Retinal pigment epithelial cell (primary cell): ENCODE data around the gene MBNL2.
A peak's percentile ranks its signal among the peaks of the same experiment; 100 is the strongest.

Experiments used
- DNase-seq: peaks from one replicate; pipeline ENCODE4 v3.0.0-alpha.2; 2010; ENCODE audit warnings: low read depth
- H3K4me3 ChIP-seq: 2 replicates; pipeline ENCODE4 v1.5.1; 2011; ENCODE audit warnings: mild to moderate bottlenecking, low read length, control low read depth, moderate library complexity
- CTCF ChIP-seq: conservative IDR thresholded peaks from 2 replicates; pipeline ENCODE4 v1.5.1; 2011; ENCODE audit warnings: low read depth, low read length, control low read depth, inconsistent platforms

MBNL2 gene

DNA sequence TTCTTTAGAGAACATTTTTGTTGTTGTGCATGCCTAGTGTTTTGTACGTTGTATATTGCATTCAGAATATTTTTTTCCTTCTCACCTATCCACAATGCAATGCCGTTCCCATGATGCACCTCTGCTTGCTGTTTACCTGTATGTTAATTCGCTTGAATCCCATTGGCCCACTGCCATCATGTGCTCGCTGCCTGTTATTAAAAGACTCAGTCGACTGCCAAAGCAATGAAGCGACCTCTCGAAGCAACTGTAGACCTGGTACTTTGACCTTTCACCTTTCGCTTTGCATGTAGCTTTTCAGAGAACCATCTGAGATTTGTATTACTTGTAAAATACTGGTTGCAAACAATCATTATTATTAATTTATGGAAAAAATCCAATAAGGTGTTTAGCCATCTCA is 134.5 kb downstream of the MBNL2 start:
- no peak for TF ChIP-seq CTCF
- no peak overlapping the region for H3K4me3 ChIP-seq
- DNase-seq: no peak

GRCh38 chr13:97359181-97360057 is 137.3 kb downstream of the MBNL2 start:
- DNase-seq: no peak
- H3K4me3 ChIP-seq: no peak overlapping the region
- TF ChIP-seq CTCF: peak; percentile 87

GRCh38 chr13:97360610-97361009 is 138.5 kb downstream of the MBNL2 start:
- H3K4me3 ChIP-seq: no peak overlapping the region
- DNase-seq: no peak
- TF ChIP-seq CTCF: no peak

GRCh38 chr13:97364031-97364430 is 141.9 kb downstream of the MBNL2 start:
- DNase-seq: no peak
- no peak overlapping the region for H3K4me3 ChIP-seq
- TF ChIP-seq CTCF: no peak

- no peak overlapping the region for H3K4me3 ChIP-seq
- TF ChIP-seq CTCF: no peak
- no peak for DNase-seq
Measured at GRCh38 chr13:97364827-97365226, 142.7 kb downstream of the MBNL2 start.

DNA sequence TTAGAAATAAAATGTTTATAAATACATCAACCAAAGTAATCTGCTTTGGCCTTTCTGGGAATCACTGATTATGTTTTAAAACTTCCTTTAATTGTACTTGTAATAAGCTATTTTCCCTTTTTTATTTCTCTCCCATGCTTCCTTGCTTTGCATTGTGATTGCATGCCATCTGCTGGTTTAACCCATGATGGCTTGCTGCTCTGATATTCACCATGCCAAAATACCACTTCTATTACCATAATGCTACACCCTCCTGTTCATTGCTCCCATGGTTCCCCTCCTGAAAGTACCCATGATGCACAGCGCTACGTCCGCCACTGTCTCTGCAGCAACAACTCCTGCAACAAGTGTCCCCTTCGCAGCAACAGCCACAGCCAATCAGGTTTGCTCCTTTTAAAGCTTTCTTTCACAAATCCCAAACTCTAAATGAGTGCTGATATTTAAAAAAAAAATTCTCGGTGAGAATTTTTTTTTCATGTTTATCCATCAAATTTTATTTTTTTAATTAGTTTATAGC is 144.1 kb downstream of the MBNL2 start:
- peak; percentile 30 for TF ChIP-seq CTCF
- no peak overlapping the region for H3K4me3 ChIP-seq
- DNase-seq: no peak
